ENCODE results near the gene PSMD13. TPM values are rescaled to one million over a fixed set of nuclear protein-coding genes. Genes with fewer than 3 reads are reported as not detected.

Gene PSMD13
- total RNA-seq, 1 donor from 2014 or later = 50.2 TPM

- Histone ChIP-seq H3K27me3 (no peaks in the 10 kb centered on the region), H3K27ac (no peak overlapping the region), H3K9me3 (no peaks in the 10 kb centered on the region), H3K4me3 (peak overlapping the region in 1 of 2 donors; percentile 88), H3K4me1 (peaks cover 13 to 30% of the 10 kb centered on the region in 2 donors), H3K36me3 (peaks cover 11 to 52% of the 10 kb centered on the region in 2 donors)
- peak in 1 of 2 donors; percentile 61 for DNase-seq (ENCODE audit: low spot score in 2 of 2)
- intact Hi-C loops (cut with DNase I) = loop anchor here (5.0 kb wide), 2 partner anchors 103 to 248 kb away; partner anchors contain the start of genes IFITM2 and PTDSS2
- no peak for TF ChIP-seq CTCF (IDR thresholded peaks at IDR 0.05)
Measured at GRCh38 chr11:204587-205109, 32.1 kb upstream of the PSMD13 start.

GRCh38 chr11:205221-206001 is 31.4 kb upstream of the PSMD13 start:
- Histone ChIP-seq H3K4me3 (peak overlapping the region; percentile 88 to 99), H3K36me3 (peaks cover 18 to 52% of the 10 kb centered on the region in 2 donors), H3K9me3 (no peaks in the 10 kb centered on the region), H3K27me3 (no peaks in the 10 kb centered on the region), H3K4me1 (peaks cover 17 to 38% of the 10 kb centered on the region in 2 donors), H3K27ac (no peak overlapping the region)
- TF ChIP-seq CTCF (IDR thresholded peaks at IDR 0.05) = no peak
- intact Hi-C loops (cut with DNase I) = loop anchor here (2.0 to 5.0 kb wide), 3 partner anchors 102 to 247 kb away; partner anchors contain the start of genes IFITM2 and PTDSS2
- DNase-seq (ENCODE audit: low spot score in 2 of 2) = peak in 1 of 2 donors; percentile 63

GRCh38 chr11:206002-206384 is 30.8 kb upstream of the PSMD13 start:
- H3K4me1 ChIP-seq = peaks cover 17 to 44% of the 10 kb centered on the region in 2 donors
- H3K36me3 ChIP-seq = peaks cover 23 to 52% of the 10 kb centered on the region in 2 donors
- H3K9me3 ChIP-seq = no peaks in the 10 kb centered on the region
- peak overlapping the region; percentile 88 to 99 for H3K4me3 ChIP-seq
- intact Hi-C loops (cut with DNase I) = loop anchor here (2.0 to 5.0 kb wide), 3 partner anchors 101 to 246 kb away; partner anchors contain the start of genes IFITM2 and PTDSS2
- DNase-seq (ENCODE audit: low spot score in 2 of 2) = peak in 1 of 2 donors; percentile 60
- TF ChIP-seq CTCF (IDR thresholded peaks at IDR 0.05) = no peak
- H3K27me3 ChIP-seq = no peaks in the 10 kb centered on the region
- peak overlapping the region in 1 of 2 donors; percentile 99 for H3K27ac ChIP-seq

- intact Hi-C loops (cut with DNase I) = loop anchor here (1.0 to 5.0 kb wide), 5 partner anchors 30 to 300 kb away; partner anchors contain the start of genes IFITM2, PSMD13, PTDSS2 and SIRT3
- Histone ChIP-seq H3K27me3 (no peaks in the 10 kb centered on the region), H3K4me3 (peak overlapping the region; percentile 88 to 99), H3K9me3 (no peaks in the 10 kb centered on the region), H3K36me3 (peaks cover 29 to 55% of the 10 kb centered on the region in 2 donors), H3K4me1 (peaks cover 17 to 47% of the 10 kb centered on the region in 2 donors), H3K27ac (peak overlapping the region; percentile 99)
- peak in 1 of 2 donors; percentile 70 for DNase-seq (ENCODE audit: low spot score in 2 of 2)
- no peak for TF ChIP-seq CTCF (IDR thresholded peaks at IDR 0.05)
Measured at GRCh38 chr11:206526-207207, 30.1 kb upstream of the PSMD13 start.

- peaks cover 36 to 61% of the 10 kb centered on the region in 2 donors for H3K36me3 ChIP-seq
- peak; percentile 95 to 99 for DNase-seq (ENCODE audit: low spot score in 2 of 2)
- H3K4me1 ChIP-seq = peaks cover 17 to 47% of the 10 kb centered on the region in 2 donors
- H3K4me3 ChIP-seq = peak within 1 kb of the TSS; percentile 88 to 99
- TF ChIP-seq CTCF (IDR thresholded peaks at IDR 0.05) = no peak
- H3K27me3 ChIP-seq = no peaks in the 10 kb centered on the region
- H3K27ac ChIP-seq = peak within 1 kb of the TSS; percentile 99
- intact Hi-C loops (cut with DNase I) = loop anchor here (1.0 to 5.0 kb wide), 5 partner anchors 29 to 299 kb away; partner anchors contain the start of genes IFITM2, PSMD13, PTDSS2 and SIRT3
- H3K9me3 ChIP-seq = no peaks in the 10 kb centered on the region
Measured at GRCh38 chr11:207208-207862, 29.4 kb upstream of the PSMD13 start, which contains the start of the genes BET1L and RIC8A. Gene BET1L (minus strand): TSS chr11:207399. CDS start chr11:207321, 78 bp downstream. Gene RIC8A (plus strand): TSS chr11:207708. CDS start chr11:208855, 1,147 bp downstream.
